PC-9 (cell line): ENCODE results near the gene SH3RF3. TPM values are rescaled to one million over a fixed set of nuclear protein-coding genes. Genes with fewer than 3 reads are reported as not detected.

Experiments
- BruUV-seq: library from RNA; stranded (reverse); fragments of 400-500 nt; replicated peaks from 2 replicates; lab custom pipeline; 2021; lab: Mats Ljungman, UMichigan
- CTCF ChIA-PET: fragments of 300-600 bp; sonication (Branson Sonifier 250); formaldehyde crosslinking; loops from one replicate; lab custom pipeline; 2022; ENCODE audit warnings: antibody characterized with exemption; lab: Charles Lee
- POLR2A ChIA-PET: fragments of 300-600 bp; sonication (Branson Sonifier 250); formaldehyde crosslinking; loops from one replicate; lab custom pipeline; 2022; ENCODE audit warnings: antibody characterized with exemption; ENCODE audit not compliant: unreplicated experiment; lab: Charles Lee
- DNase-seq, 2 experiments: peaks; one replicate each; pipeline versions ENCODE4 v3.0.0 to v3.0.0-alpha.2; 2015 to 2022; ENCODE audit warnings: mixed read lengths in 1 of 2
- H2AFZ ChIP-seq: fragments of 200-600 bp; sonication (generic); 2 replicates; pipeline ENCODE4 v1.8.1; 2017; ENCODE audit warnings: antibody characterized with exemption
- H3F3A ChIP-seq: fragments of 200-600 bp; sonication (generic); 2 replicates; pipeline ENCODE4 v1.8.1; 2017; ENCODE audit warnings: antibody characterized with exemption, mild to moderate bottlenecking, low read depth; ENCODE audit not compliant: insufficient read depth
- H3K27ac ChIP-seq: fragments of 200-600 bp; sonication (generic); 2 replicates; pipeline ENCODE4 v1.6.1; 2016; ENCODE audit warnings: mixed run types
- H3K27me3 ChIP-seq: fragments of 200-600 bp; sonication (generic); 2 replicates; pipeline ENCODE4 v1.6.1; 2016; ENCODE audit warnings: low read depth, mixed run types; ENCODE audit not compliant: insufficient read depth
- H3K36me3 ChIP-seq: fragments of 200-600 bp; sonication (generic); 2 replicates; pipeline ENCODE4 v1.6.1; 2016; ENCODE audit warnings: low read depth, mixed run types
- H3K4me1 ChIP-seq: fragments of 200-600 bp; sonication (generic); replicated peaks from 2 replicates; pipeline ENCODE4 v1.6.1; 2016; ENCODE audit warnings: mixed run types; ENCODE audit not compliant: insufficient read depth
- H3K4me2 ChIP-seq: fragments of 200-600 bp; sonication (generic); 2 replicates; pipeline ENCODE4 v1.6.1; 2017; ENCODE audit warnings: mixed run types
- H3K4me3 ChIP-seq: fragments of 200-600 bp; sonication (generic); 2 replicates; pipeline ENCODE4 v1.6.1; 2016; ENCODE audit warnings: mixed run types
- H3K79me2 ChIP-seq: fragments of 200-600 bp; sonication (generic); 2 replicates; pipeline ENCODE4 v1.6.1; 2017; ENCODE audit warnings: low read depth, mixed run types
- H3K9me2 ChIP-seq: fragments of 200-600 bp; sonication (generic); 2 replicates; pipeline ENCODE4 v1.8.1; 2017; ENCODE audit warnings: mild to moderate bottlenecking; ENCODE audit not compliant: insufficient read depth
- H3K9me3 ChIP-seq: fragments of 200-600 bp; sonication (generic); 2 replicates; pipeline ENCODE4 v1.8.1; 2016; ENCODE audit warnings: low read depth; ENCODE audit not compliant: insufficient read depth
- H4K20me1 ChIP-seq: fragments of 200-600 bp; sonication (generic); 2 replicates; pipeline ENCODE4 v1.8.1; 2017; ENCODE audit not compliant: insufficient read depth
- CTCF ChIP-seq: fragments of 200-600 bp; sonication (generic); conservative IDR thresholded peaks from 2 replicates; pipeline ENCODE4 v1.6.1; 2017; ENCODE audit warnings: mixed run types, antibody characterized with exemption, mild to moderate bottlenecking, moderate library complexity
- EZH2 ChIP-seq: fragments of 200-600 bp; sonication (generic); IDR thresholded peaks from 2 replicates; pipeline ENCODE4 v1.8.0; 2017; ENCODE audit warnings: antibody characterized with exemption, low read depth
- intact Hi-C: fragments of 100-400 bp; cut with micrococcal nuclease; formaldehyde crosslinking; loops from one replicate; pipeline ENCODE4 v1.10.0; 2022; ENCODE audit not compliant: unreplicated experiment
- total RNA-seq: library from RNA; stranded (reverse); gene quantifications from 2 replicates; pipeline ENCODE4 v1.2.3, GENCODE V29; 2021

Gene SH3RF3
- total RNA-seq, 1 experiment from 2014 or later: 6.1 TPM

GRCh38 chr2:109258376-109258775 lies 129.4 kb downstream of the SH3RF3 start:
- Histone ChIP-seq H4K20me1 (no peaks in the 10 kb centered on the region; the same call in 1 of the 2 replicates), H3K9me3 (no peaks in the 10 kb centered on the region), H3K4me2 (no peak overlapping the region), H3K36me3 (no peaks in the 10 kb centered on the region), H3K9me2 (no peaks in the 10 kb centered on the region), H2AFZ (no peak overlapping the region), H3K4me3 (no peak overlapping the region), H3K79me2 (peaks cover 10% of the 10 kb centered on the region; the same call in 1 of the 2 replicates), H3K27me3 (no peaks in the 10 kb centered on the region), H3K27ac (no peak overlapping the region), H3F3A (no peaks in the 10 kb centered on the region; the same call in 1 of the 2 replicates), H3K4me1 (0 out of 2 replicates have a peak, but pooled peaks cover 9% of the 10 kb centered on the region)
- TF ChIP-seq EZH2: no peak
- no peak for TF ChIP-seq CTCF
- DNase-seq: no peak
- intact Hi-C loops: no loop called here
- ChIA-PET POLR2A (no interaction called here), CTCF (no interaction called here)
- no TSS peak for BruUV-seq

GRCh38 chr2:109258905-109259540 lies 130.0 kb downstream of the SH3RF3 start:
- Histone ChIP-seq H2AFZ (no peak overlapping the region), H3K9me3 (no peaks in the 10 kb centered on the region), H3K9me2 (no peaks in the 10 kb centered on the region), H3F3A (no peaks in the 10 kb centered on the region; the same call in 1 of the 2 replicates), H3K36me3 (no peaks in the 10 kb centered on the region), H3K4me3 (no peak overlapping the region), H3K4me1 (0 out of 2 replicates have a peak, but pooled peaks cover 11% of the 10 kb centered on the region), H3K27ac (no peak overlapping the region), H3K27me3 (no peaks in the 10 kb centered on the region), H4K20me1 (no peaks in the 10 kb centered on the region; the same call in 1 of the 2 replicates), H3K79me2 (peaks cover 10% of the 10 kb centered on the region; the same call in 1 of the 2 replicates), H3K4me2 (no peak overlapping the region)
- POLR2A ChIA-PET: no interaction called here
- no TSS peak for BruUV-seq
- intact Hi-C loops: no loop called here
- CTCF ChIA-PET: no interaction called here
- no peak for TF ChIP-seq CTCF
- no peak for TF ChIP-seq EZH2
- DNase-seq: no peak

- no peaks in the 10 kb centered on the region for H3K27me3 ChIP-seq
- BruUV-seq: no TSS peak
- H4K20me1 ChIP-seq: no peaks in the 10 kb centered on the region; the same call in 1 of the 2 replicates
- H2AFZ ChIP-seq: no peak overlapping the region
- no peak overlapping the region for H3K27ac ChIP-seq
- H3F3A ChIP-seq: no peaks in the 10 kb centered on the region; the same call in 1 of the 2 replicates
- no peaks in the 10 kb centered on the region for H3K9me2 ChIP-seq
- H3K9me3 ChIP-seq: no peaks in the 10 kb centered on the region
- TF ChIP-seq EZH2 (no peak), CTCF (no peak)
- H3K4me3 ChIP-seq: no peak overlapping the region
- no peak overlapping the region for H3K4me2 ChIP-seq
- ChIA-PET CTCF (no interaction called here), POLR2A (no interaction called here)
- 0 out of 2 replicates have a peak, but pooled peaks cover 10% of the 10 kb centered on the region for H3K79me2 ChIP-seq
- intact Hi-C loops: no loop called here
- no peaks in the 10 kb centered on the region for H3K36me3 ChIP-seq
- DNase-seq: no peak
- H3K4me1 ChIP-seq: peaks cover 11% of the 10 kb centered on the region; the same call in 1 of the 2 replicates
These were observed 130.7 kb downstream of the SH3RF3 start for GRCh38 chr2:109259671-109260070.
